GM23338 (cell line): ENCODE data around the gene CDKN2AIPNL. TPM values are rescaled to one million over a fixed set of nuclear protein-coding genes. Genes with fewer than 3 reads are reported as not detected.
A peak's percentile ranks its signal among the peaks of the same experiment; 100 is the strongest.

Source experiments
- ATAC-seq: fragments of 200-7000 bp; cut with Tn5 transposase; 3 replicates; pipeline ENCODE4 v1.9.1; 2020
- DNase-seq: peaks from one replicate; pipeline ENCODE4 v3.0.0-alpha.2; 2015; ENCODE audit warnings: low spot score
- H2AFZ ChIP-seq: fragments of 200-600 bp; sonication (generic); 2 replicates; pipeline ENCODE4 v1.8.0; 2016; ENCODE audit warnings: antibody characterized with exemption, mild to moderate bottlenecking, moderate library complexity
- H3F3A ChIP-seq: fragments of 200-600 bp; sonication (generic); replicated peaks from 2 replicates; pipeline ENCODE4 v1.8.0; 2017; ENCODE audit warnings: antibody characterized with exemption, mixed run types, low read depth
- H3K27ac ChIP-seq: fragments of 200-600 bp; sonication (generic); 2 replicates; pipeline ENCODE4 v1.6.1; 2016; ENCODE audit warnings: low read depth
- H3K27me3 ChIP-seq: fragments of 200-600 bp; sonication (generic); 2 replicates; pipeline ENCODE4 v1.8.0; 2016; ENCODE audit warnings: mild to moderate bottlenecking, mixed run types, moderate library complexity; ENCODE audit not compliant: insufficient read depth
- H3K36me3 ChIP-seq: fragments of 200-600 bp; sonication (generic); 2 replicates; pipeline ENCODE4 v1.8.0; 2016; ENCODE audit warnings: mild to moderate bottlenecking; ENCODE audit not compliant: insufficient read depth
- H3K4me1 ChIP-seq: fragments of 200-600 bp; sonication (generic); 2 replicates; pipeline ENCODE4 v1.8.0; 2016; ENCODE audit warnings: mild to moderate bottlenecking, moderate library complexity; ENCODE audit not compliant: insufficient read depth
- H3K4me2 ChIP-seq: fragments of 200-600 bp; sonication (generic); 2 replicates; pipeline ENCODE4 v1.7.1; 2017; ENCODE audit warnings: mixed run types
- H3K4me3 ChIP-seq: fragments of 200-600 bp; sonication (generic); 2 replicates; pipeline ENCODE4 v1.6.1; 2016; ENCODE audit warnings: mixed run types
- H3K79me2 ChIP-seq: fragments of 200-600 bp; sonication (generic); replicated peaks from 2 replicates; pipeline ENCODE4 v1.8.0; 2017; ENCODE audit warnings: mild to moderate bottlenecking; ENCODE audit not compliant: insufficient read depth
- H3K9me2 ChIP-seq: fragments of 200-600 bp; sonication (generic); 2 replicates; pipeline ENCODE4 v1.8.0; 2017; ENCODE audit not compliant: insufficient read depth
- H4K20me1 ChIP-seq: fragments of 200-600 bp; sonication (generic); replicated peaks from 2 replicates; pipeline ENCODE4 v1.8.0; 2017; ENCODE audit warnings: mild to moderate bottlenecking; ENCODE audit not compliant: insufficient read depth
- H3K27ac Mint-ChIP-seq: 2 replicates; pipeline ENCODE4 v1.8.0; 2020; ENCODE audit warnings: inconsistent platforms, mild to moderate bottlenecking, moderate library complexity, mixed read lengths
- H3K27me3 Mint-ChIP-seq: 3 replicates; pipeline ENCODE4 v1.8.0; 2022; ENCODE audit warnings: low read depth, mild to moderate bottlenecking, moderate library complexity, mixed read lengths, inconsistent platforms; ENCODE audit not compliant: insufficient read depth, poor library complexity
- H3K36me3 Mint-ChIP-seq: 3 replicates; pipeline ENCODE4 v1.8.0; 2021; ENCODE audit warnings: low read depth, mild to moderate bottlenecking, inconsistent platforms, moderate library complexity, mixed read lengths
- H3K4me1 Mint-ChIP-seq: 3 replicates; pipeline ENCODE4 v1.8.0; 2020; ENCODE audit warnings: mild to moderate bottlenecking, inconsistent platforms, mixed read lengths
- H3K4me3 Mint-ChIP-seq: 3 replicates; pipeline ENCODE4 v1.8.0; 2021; ENCODE audit warnings: moderate library complexity, mild to moderate bottlenecking, inconsistent platforms, mixed read lengths
- H3K9me3 Mint-ChIP-seq: 3 replicates; pipeline ENCODE4 v1.8.0; 2020; ENCODE audit warnings: moderate library complexity, mild to moderate bottlenecking, inconsistent platforms, mixed read lengths
- NANOG ChIP-seq: IDR thresholded peaks from 2 replicates; pipeline ENCODE4 v1.6.1; 2016; ENCODE audit warnings: antibody characterized with exemption, borderline replicate concordance
- POLR2AphosphoS5 ChIP-seq: IDR thresholded peaks from 2 replicates; pipeline ENCODE4 v1.6.1; 2016; ENCODE audit warnings: antibody characterized with exemption, low read depth
- ZNF331 ChIP-seq: fragments of 250-450 bp; sonication (Bioruptor Pico); IDR thresholded peaks from 2 replicates; pipeline ENCODE4 v1.5.0; 2020; ENCODE audit warnings: low read depth, mild to moderate bottlenecking, moderate library complexity
- polyA plus RNA-seq: library from polyadenylated mRNA; unstranded; fragments of >200 nt; fragmentation: Nextera tagmentation; extraction: Ambion mirVana; gene quantifications from 2 replicates; pipeline ENCODE4 v1.2.1, GENCODE V29; 2016
- total RNA-seq: library from RNA; depleted of rRNA; stranded (reverse); fragments of >200 nt; shearing (Covaris generic); gene quantifications from 2 replicates; pipeline ENCODE4 v1.2.3, GENCODE V29; 2014
- TF ChIP-seq, protein P1 (sequence below), 2 experiments: fragments of 200-600 bp in 1 of 2; sonication (generic) in 1 of 2; conservative IDR thresholded peaks; 2 replicates each; pipeline versions ENCODE4 v1.5.1 to v1.6.1; 2016 to 2017; ENCODE audit warnings: antibody characterized with exemption in 2 of 2, low read depth in 2 of 2, mild to moderate bottlenecking in 2 of 2, moderate library complexity in 1 of 2
- TF ChIP-seq, protein P2 (sequence below): IDR thresholded peaks from one replicate; pipeline ENCODE4 v1.6.1; 2018; ENCODE audit warnings: antibody characterized with exemption; ENCODE audit not compliant: unreplicated experiment

CDKN2AIPNL gene
- total and polyA plus RNA-seq, 2 experiments from 2014 or later: 53.5 to 79.5 TPM

DNA sequence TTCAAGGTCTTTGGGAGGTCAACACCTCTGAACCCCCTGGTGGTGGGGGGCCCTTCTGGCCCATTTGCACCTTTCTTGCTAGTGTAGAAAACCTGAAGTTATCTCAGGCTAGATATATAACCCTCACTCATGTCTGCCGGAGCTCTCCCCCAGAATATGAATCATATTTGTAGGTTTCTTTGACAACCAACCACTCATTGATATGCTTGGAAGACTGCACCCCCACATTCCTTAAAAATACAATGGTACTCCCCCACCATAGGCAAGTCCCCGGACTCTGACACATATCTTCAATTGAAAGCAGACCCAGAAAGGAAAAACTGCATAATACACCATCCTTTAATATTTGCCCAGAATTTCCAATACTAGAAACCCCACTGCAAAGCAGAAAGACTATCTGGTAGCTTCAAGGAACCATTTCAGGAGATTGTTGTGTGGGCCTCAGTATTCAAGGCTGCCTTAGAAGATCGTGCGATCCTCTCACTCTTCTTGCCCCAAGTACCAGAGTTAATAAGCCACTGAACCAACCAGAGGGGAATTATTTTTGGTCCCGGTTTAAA is 41.3 kb downstream of the CDKN2AIPNL start:
- Histone ChIP-seq H3K9me2 (no peaks in the 10 kb centered on the region), H3K4me2 (peak overlapping the region; percentile 76), H3F3A (0 out of 2 replicates have a peak, but pooled peaks cover 3% of the 10 kb centered on the region), H3K4me1 (peaks cover 6% of the 10 kb centered on the region), H2AFZ (peak overlapping the region; percentile 21; the same call in 1 of the 2 replicates), H3K79me2 (peaks cover 52% of the 10 kb centered on the region), H3K4me3 (peak overlapping the region; percentile 94), H3K27me3 (no peaks in the 10 kb centered on the region), H4K20me1 (peaks cover 22% of the 10 kb centered on the region), H3K27ac (peak overlapping the region; percentile 82), H3K36me3 (no peaks in the 10 kb centered on the region)
- ATAC-seq (no peak), DNase-seq (no peak)
- H3K27me3 Mint-ChIP-seq: peaks cover 20% of the 10 kb centered on the region
- TF ChIP-seq, protein P1, sequence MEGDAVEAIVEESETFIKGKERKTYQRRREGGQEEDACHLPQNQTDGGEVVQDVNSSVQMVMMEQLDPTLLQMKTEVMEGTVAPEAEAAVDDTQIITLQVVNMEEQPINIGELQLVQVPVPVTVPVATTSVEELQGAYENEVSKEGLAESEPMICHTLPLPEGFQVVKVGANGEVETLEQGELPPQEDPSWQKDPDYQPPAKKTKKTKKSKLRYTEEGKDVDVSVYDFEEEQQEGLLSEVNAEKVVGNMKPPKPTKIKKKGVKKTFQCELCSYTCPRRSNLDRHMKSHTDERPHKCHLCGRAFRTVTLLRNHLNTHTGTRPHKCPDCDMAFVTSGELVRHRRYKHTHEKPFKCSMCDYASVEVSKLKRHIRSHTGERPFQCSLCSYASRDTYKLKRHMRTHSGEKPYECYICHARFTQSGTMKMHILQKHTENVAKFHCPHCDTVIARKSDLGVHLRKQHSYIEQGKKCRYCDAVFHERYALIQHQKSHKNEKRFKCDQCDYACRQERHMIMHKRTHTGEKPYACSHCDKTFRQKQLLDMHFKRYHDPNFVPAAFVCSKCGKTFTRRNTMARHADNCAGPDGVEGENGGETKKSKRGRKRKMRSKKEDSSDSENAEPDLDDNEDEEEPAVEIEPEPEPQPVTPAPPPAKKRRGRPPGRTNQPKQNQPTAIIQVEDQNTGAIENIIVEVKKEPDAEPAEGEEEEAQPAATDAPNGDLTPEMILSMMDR (conservative IDR thresholded peaks at IDR 0.05; ENCODE audit: low read depth in 2 of 2): peak in 1 of 2 experiments; percentile 15; a peak in 1 of 4 replicates
- no peak for TF ChIP-seq POLR2AphosphoS5
- H3K9me3 Mint-ChIP-seq: no peaks in the 10 kb centered on the region; the same call in 2 of the 3 replicates
- H3K27ac Mint-ChIP-seq: peak overlapping the region; percentile 100
- H3K36me3 Mint-ChIP-seq: peaks cover 29% of the 10 kb centered on the region; the same call in 2 of the 3 replicates
- peak overlapping the region; percentile 94 for H3K4me3 Mint-ChIP-seq
- H3K4me1 Mint-ChIP-seq: peaks cover 27% of the 10 kb centered on the region

DNA sequence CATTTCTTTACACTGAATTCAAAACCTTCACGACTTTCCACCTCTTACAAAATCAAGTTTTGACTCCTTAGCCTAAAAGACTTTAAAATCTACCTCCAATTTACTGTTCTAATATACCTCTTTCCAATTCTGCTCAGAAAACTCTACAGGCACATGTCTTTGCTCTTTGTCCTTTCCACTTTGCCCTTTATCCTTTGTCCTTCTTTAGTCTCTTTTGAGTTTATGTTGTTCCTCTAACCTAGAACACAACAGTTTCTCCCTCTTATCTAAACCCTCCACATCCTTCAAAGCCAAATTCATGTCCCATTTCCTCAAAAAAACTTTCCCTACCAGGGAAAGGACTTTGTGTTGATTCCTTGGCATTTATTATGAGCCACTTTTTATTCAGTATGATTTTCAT is 46.1 kb downstream of the CDKN2AIPNL start:
- 0 out of 2 replicates have a peak, but pooled peaks cover 3% of the 10 kb centered on the region for H3F3A ChIP-seq
- no peaks in the 10 kb centered on the region for H3K36me3 ChIP-seq
- H3K27me3 ChIP-seq: no peaks in the 10 kb centered on the region
- H4K20me1 ChIP-seq: 0 out of 2 replicates have a peak, but pooled peaks cover 4% of the 10 kb centered on the region
- H2AFZ ChIP-seq: no peak overlapping the region
- Mint-ChIP-seq H3K4me3 (peak overlapping the region; percentile 18; the same call in 2 of the 3 replicates), H3K4me1 (peaks cover 17% of the 10 kb centered on the region), H3K9me3 (no peaks in the 10 kb centered on the region; the same call in 2 of the 3 replicates), H3K36me3 (peaks cover 14% of the 10 kb centered on the region; the same call in 2 of the 3 replicates), H3K27me3 (peaks cover 16% of the 10 kb centered on the region), H3K27ac (no peak overlapping the region)
- H3K4me2 ChIP-seq: no peak overlapping the region
- no peak overlapping the region for H3K27ac ChIP-seq
- TF ChIP-seq NANOG (no peak), ZNF331 (no peak)
- TF ChIP-seq, protein P1 (conservative IDR thresholded peaks at IDR 0.05; ENCODE audit: low read depth in 2 of 2): no peak
- TF ChIP-seq, protein P2, sequence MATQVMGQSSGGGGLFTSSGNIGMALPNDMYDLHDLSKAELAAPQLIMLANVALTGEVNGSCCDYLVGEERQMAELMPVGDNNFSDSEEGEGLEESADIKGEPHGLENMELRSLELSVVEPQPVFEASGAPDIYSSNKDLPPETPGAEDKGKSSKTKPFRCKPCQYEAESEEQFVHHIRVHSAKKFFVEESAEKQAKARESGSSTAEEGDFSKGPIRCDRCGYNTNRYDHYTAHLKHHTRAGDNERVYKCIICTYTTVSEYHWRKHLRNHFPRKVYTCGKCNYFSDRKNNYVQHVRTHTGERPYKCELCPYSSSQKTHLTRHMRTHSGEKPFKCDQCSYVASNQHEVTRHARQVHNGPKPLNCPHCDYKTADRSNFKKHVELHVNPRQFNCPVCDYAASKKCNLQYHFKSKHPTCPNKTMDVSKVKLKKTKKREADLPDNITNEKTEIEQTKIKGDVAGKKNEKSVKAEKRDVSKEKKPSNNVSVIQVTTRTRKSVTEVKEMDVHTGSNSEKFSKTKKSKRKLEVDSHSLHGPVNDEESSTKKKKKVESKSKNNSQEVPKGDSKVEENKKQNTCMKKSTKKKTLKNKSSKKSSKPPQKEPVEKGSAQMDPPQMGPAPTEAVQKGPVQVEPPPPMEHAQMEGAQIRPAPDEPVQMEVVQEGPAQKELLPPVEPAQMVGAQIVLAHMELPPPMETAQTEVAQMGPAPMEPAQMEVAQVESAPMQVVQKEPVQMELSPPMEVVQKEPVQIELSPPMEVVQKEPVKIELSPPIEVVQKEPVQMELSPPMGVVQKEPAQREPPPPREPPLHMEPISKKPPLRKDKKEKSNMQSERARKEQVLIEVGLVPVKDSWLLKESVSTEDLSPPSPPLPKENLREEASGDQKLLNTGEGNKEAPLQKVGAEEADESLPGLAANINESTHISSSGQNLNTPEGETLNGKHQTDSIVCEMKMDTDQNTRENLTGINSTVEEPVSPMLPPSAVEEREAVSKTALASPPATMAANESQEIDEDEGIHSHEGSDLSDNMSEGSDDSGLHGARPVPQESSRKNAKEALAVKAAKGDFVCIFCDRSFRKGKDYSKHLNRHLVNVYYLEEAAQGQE: no peak
- H3K4me3 ChIP-seq: no peak overlapping the region
- no peaks in the 10 kb centered on the region for H3K9me2 ChIP-seq
- H3K4me1 ChIP-seq: peaks cover 6% of the 10 kb centered on the region
- DNase-seq (no peak), ATAC-seq (no peak)
- peaks cover 16% of the 10 kb centered on the region for H3K79me2 ChIP-seq
